ENCODE measurements around the gene INPP5J. TPM values are rescaled to one million over a fixed set of nuclear protein-coding genes. Genes with fewer than 3 reads are reported as not detected.

The INPP5J gene
- total RNA-seq, 4 donors from 2014 or later = 0.26 to 3.2 (median 2.5) TPM

DNA sequence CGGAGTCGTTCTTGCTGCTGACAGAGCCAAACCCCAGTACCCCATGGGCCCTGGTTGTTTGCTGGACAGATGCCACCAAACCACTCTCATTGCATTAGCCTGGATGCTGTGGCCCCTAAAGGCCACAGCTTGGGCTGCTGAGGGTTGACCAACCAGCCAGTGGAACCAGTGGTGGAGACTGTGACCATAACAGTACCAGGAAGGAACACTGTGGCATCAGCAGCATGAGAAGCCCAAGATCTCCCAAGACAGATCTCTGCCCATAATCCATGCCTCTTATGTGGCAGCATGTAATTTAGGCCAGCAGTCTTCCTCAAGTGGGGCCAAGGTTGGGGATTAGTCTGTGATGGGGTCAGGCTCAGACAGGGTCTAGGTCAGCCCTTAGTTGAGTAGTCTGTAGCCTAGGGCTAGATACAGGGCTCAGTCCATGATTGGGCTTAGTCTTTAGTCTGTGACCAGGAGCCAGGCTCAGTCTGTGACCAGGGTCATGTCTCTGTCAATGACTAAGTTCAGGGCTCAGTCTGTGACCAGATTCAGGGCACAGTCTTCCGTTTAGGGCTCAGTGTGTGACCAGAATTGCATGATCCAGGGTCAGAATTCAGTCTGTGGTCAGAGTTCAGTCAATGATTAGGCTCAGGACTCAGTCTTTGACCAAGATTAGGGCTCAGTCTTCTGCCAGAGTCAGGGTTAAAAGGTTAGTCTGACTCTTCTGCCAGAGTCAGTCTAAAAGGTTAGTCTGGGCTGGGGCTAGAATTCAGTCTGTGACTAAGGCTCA, 4.5 kb upstream of the INPP5J start:
- TF ChIP-seq EP300 (IDR thresholded peaks at IDR 0.05) (no peak), POLR2A (IDR thresholded peaks at IDR 0.05) (no peak), POLR2AphosphoS5 (IDR thresholded peaks at IDR 0.05) (no peak)
- TF ChIP-seq, protein P1, sequence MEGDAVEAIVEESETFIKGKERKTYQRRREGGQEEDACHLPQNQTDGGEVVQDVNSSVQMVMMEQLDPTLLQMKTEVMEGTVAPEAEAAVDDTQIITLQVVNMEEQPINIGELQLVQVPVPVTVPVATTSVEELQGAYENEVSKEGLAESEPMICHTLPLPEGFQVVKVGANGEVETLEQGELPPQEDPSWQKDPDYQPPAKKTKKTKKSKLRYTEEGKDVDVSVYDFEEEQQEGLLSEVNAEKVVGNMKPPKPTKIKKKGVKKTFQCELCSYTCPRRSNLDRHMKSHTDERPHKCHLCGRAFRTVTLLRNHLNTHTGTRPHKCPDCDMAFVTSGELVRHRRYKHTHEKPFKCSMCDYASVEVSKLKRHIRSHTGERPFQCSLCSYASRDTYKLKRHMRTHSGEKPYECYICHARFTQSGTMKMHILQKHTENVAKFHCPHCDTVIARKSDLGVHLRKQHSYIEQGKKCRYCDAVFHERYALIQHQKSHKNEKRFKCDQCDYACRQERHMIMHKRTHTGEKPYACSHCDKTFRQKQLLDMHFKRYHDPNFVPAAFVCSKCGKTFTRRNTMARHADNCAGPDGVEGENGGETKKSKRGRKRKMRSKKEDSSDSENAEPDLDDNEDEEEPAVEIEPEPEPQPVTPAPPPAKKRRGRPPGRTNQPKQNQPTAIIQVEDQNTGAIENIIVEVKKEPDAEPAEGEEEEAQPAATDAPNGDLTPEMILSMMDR (IDR thresholded peaks at IDR 0.05) = no peak
- H3K9me3 ChIP-seq = no peaks in the 10 kb centered on the region
- H3K27ac ChIP-seq = no peak overlapping the region
- H3K4me1 ChIP-seq = peaks cover 16% of the 10 kb centered on the region
- no peak for DNase-seq (ENCODE audit: low spot score in 2 of 2)
- H3K4me3 ChIP-seq = no peak overlapping the region
- H3K27me3 ChIP-seq = no peaks in the 10 kb centered on the region
- no peaks in the 10 kb centered on the region for H3K36me3 ChIP-seq
- 80% methylated on average over 3 of the region's 3 CpGs for WGBS

DNA sequence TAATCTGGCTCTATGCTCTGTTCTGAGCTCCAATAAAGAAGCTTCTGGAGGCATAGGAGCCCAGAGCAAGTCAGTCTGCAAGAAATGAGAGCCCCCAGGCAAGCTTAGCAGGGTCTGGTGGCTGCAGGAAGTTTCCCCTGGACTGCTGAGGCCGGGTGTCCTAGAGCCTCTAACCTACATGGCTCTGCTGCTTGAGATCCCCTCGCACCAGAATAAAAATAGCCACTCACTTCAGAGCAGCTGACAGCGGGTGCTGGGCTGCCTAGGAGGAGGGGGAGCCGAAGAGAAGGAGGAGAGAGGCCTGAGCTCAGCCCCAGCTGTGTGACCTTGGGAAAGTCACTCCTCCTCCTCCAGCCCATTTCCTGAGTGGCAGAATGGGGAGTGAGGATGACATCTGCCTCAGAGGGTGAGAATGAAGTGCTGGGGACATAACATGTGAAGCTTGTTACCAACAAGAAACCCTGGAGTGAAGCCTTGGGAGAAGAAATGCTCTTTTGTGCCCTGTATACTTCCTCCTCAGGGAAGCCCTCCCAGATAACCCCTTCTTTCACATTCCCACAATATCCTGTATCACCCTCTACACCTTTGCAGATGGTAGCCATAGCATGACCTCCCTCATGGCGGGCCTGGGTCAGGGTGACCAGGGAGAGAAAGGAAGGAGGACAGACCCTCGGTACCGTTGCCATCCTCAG, 3.6 kb upstream of the INPP5J start:
- WGBS = 74% methylated on average over 6 of the region's 7 CpGs

DNA sequence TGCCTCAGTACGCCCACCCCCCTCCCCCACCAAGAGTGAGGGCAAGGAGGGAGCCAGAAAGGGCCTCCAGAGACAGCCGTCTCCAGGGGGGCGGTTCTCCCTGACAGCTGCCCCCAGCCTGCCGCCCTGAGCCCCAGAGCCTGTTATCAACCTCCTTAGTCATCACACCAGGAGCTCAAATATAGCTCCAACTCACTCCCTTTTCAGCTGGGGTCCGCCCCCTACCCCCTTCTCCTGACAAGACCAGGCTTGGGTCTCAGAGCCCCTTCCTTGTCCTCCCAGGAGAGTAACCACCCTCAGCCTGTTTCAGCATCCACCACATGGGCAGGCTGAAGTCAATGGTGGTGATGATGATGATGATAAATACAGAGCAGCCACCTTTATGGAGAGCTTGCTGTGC, 2.5 kb upstream of the INPP5J start:
- 63% methylated on average over 3 of the region's 5 CpGs for WGBS
- Histone ChIP-seq H3K4me1 (peaks cover 17% of the 10 kb centered on the region), H3K4me3 (no peak overlapping the region), H3K27me3 (no peaks in the 10 kb centered on the region), H3K9me3 (no peaks in the 10 kb centered on the region), H3K36me3 (no peaks in the 10 kb centered on the region), H3K27ac (no peak overlapping the region)
- TF ChIP-seq EP300 (IDR thresholded peaks at IDR 0.05) (no peak), POLR2A (IDR thresholded peaks at IDR 0.05) (no peak), POLR2AphosphoS5 (IDR thresholded peaks at IDR 0.05) (no peak)
- TF ChIP-seq, protein P1 (IDR thresholded peaks at IDR 0.05) = no peak
- no peak for DNase-seq (ENCODE audit: low spot score in 2 of 2)

More for the DNA sequence above, 3.6 kb upstream of the INPP5J start:
- Histone ChIP-seq H3K36me3 (no peaks in the 10 kb centered on the region), H3K4me1 (peaks cover 17% of the 10 kb centered on the region), H3K27me3 (no peaks in the 10 kb centered on the region), H3K27ac (no peak overlapping the region), H3K4me3 (no peak overlapping the region), H3K9me3 (no peaks in the 10 kb centered on the region)
- no peak for DNase-seq (ENCODE audit: low spot score in 2 of 2)
- TF ChIP-seq, protein P1 (IDR thresholded peaks at IDR 0.05) = no peak
- no peak for TF ChIP-seq POLR2A (IDR thresholded peaks at IDR 0.05)
- TF ChIP-seq EP300 (IDR thresholded peaks at IDR 0.05) = no peak
- TF ChIP-seq POLR2AphosphoS5 (IDR thresholded peaks at IDR 0.05) = no peak

DNA sequence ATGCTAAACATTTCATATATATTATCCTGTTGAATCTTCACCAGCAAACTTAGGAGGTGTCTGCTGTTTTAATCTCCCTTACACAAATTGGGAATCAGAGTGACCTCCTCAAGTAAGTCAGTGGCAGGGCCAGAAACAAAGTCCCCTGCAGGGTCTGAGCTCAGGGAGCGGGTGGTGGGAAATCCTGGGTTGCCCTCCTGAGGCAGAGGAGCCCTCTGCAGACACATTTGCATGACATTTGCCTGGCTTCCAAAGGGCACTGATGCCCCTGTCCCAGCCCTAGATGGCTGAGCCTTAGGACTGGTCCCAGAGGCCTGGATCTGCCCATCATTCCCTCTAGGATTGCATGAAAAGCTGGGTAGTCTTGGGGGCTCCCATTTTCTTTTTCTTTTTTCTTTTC, 2.1 kb upstream of the INPP5J start:
- 80% methylated on average over 1 of the region's 1 CpG for whole genome bisulfite sequencing
- TF ChIP-seq EP300 (IDR thresholded peaks at IDR 0.05) = no peak
- TF ChIP-seq POLR2A (IDR thresholded peaks at IDR 0.05) = no peak
- TF ChIP-seq, protein P1 (IDR thresholded peaks at IDR 0.05) = no peak
- TF ChIP-seq POLR2AphosphoS5 (IDR thresholded peaks at IDR 0.05) = no peak

DNA sequence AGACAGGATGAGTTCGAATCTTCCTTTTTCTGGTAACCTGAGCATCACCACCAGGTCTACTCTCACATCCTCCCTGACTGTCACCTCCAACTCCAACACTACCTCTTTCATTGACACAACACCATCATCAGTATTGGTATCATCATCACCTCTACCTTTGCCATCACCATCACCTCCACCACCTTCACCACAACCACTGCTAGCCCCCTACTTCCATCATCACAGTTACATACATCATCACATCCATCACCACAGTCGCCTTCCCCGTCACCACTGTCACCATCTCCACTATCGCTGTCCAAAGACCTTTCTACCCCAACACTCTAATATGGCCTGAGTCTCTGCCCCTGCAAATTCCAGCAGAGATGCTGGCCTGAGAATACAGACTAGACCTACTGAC, 1.4 kb upstream of the INPP5J start:
- Histone ChIP-seq H3K27me3 (no peaks in the 10 kb centered on the region), H3K27ac (no peak overlapping the region)
- WGBS = 95% methylated on average over 4 of the region's 4 CpGs

More for the DNA sequence above, 2.1 kb upstream of the INPP5J start:
- H3K27me3 ChIP-seq = no peaks in the 10 kb centered on the region
- no peaks in the 10 kb centered on the region for H3K36me3 ChIP-seq
- H3K9me3 ChIP-seq = no peaks in the 10 kb centered on the region
- H3K4me1 ChIP-seq = peaks cover 17% of the 10 kb centered on the region
- H3K4me3 ChIP-seq = no peak overlapping the region
- no peak overlapping the region for H3K27ac ChIP-seq
- DNase-seq (ENCODE audit: low spot score in 2 of 2) = no peak

More for the DNA sequence above, 1.4 kb upstream of the INPP5J start:
- no peak overlapping the region for H3K4me3 ChIP-seq
- TF ChIP-seq, protein P1 (IDR thresholded peaks at IDR 0.05) = no peak
- no peak for TF ChIP-seq POLR2A (IDR thresholded peaks at IDR 0.05)
- TF ChIP-seq EP300 (IDR thresholded peaks at IDR 0.05) = no peak
- TF ChIP-seq POLR2AphosphoS5 (IDR thresholded peaks at IDR 0.05) = no peak
- H3K36me3 ChIP-seq = no peaks in the 10 kb centered on the region
- DNase-seq (ENCODE audit: low spot score in 2 of 2) = no peak
- H3K9me3 ChIP-seq = no peaks in the 10 kb centered on the region
- H3K4me1 ChIP-seq = peaks cover 17% of the 10 kb centered on the region
